Tibial nerve (tissue), 4 donors: ENCODE data around the gene LFNG. TPM values are rescaled to one million over a fixed set of nuclear protein-coding genes. Genes with fewer than 3 reads are reported as not detected.

Experiments used
- DNase-seq, 2 donors: peaks; one replicate each; pipeline ENCODE4 v3.0.0-alpha.2; 2019; ENCODE audit warnings: low spot score in 2 of 2
- H3K27ac ChIP-seq, 4 donors: fragments of 200-600 bp; sonication (generic) in 3 of 4; one replicate each; pipeline ENCODE4 v1.5.1; 2017 to 2019; ENCODE audit warnings: mild to moderate bottlenecking in 1 of 4
- H3K27me3 ChIP-seq, 2 donors: fragments of 200-600 bp; sonication (generic) in 1 of 2; one replicate each; pipeline versions ENCODE4 v1.5.1 to v1.6.0; 2017 to 2019
- H3K36me3 ChIP-seq, 3 donors: fragments of 200-600 bp; sonication (generic); one replicate each; pipeline ENCODE4 v1.5.1; 2018 to 2019
- H3K4me1 ChIP-seq, 4 donors: fragments of 200-600 bp; sonication (generic) in 3 of 4; one replicate each; pipeline ENCODE4 v1.5.1; 2017 to 2019
- H3K4me3 ChIP-seq, 4 donors: fragments of 200-600 bp; sonication (generic) in 3 of 4; one replicate each; pipeline ENCODE4 v1.5.1; 2017 to 2019; ENCODE audit warnings: mild to moderate bottlenecking in 1 of 4, moderate library complexity in 1 of 4
- H3K9me3 ChIP-seq, 4 donors: fragments of 200-600 bp; sonication (generic) in 3 of 4; one replicate each; pipeline ENCODE4 v1.5.1; 2017 to 2019
- CTCF ChIP-seq, 5 experiments: fragments of 200-600 bp in 3 of 5; fragments of 450-650 bp in 2 of 5; sonication (generic) in 3 of 5; IDR thresholded peaks; one replicate each; pipeline ENCODE4 v1.5.1; 2016 to 2019; ENCODE audit warnings: antibody characterized with exemption in 5 of 5, mild to moderate bottlenecking in 3 of 5, moderate library complexity in 2 of 5
- EP300 ChIP-seq, 2 donors: sonication (generic); formaldehyde crosslinking; IDR thresholded peaks; one replicate each; pipeline ENCODE4 v1.6.1; 2017; ENCODE audit warnings: antibody characterized with exemption in 2 of 2, mild to moderate bottlenecking in 1 of 2
- POLR2A ChIP-seq, 2 donors: fragments of 450-650 bp; IDR thresholded peaks; one replicate each; pipeline ENCODE4 v1.6.1; 2017; ENCODE audit warnings: antibody characterized with exemption in 2 of 2, mild to moderate bottlenecking in 2 of 2, moderate library complexity in 2 of 2
- whole genome bisulfite sequencing, 2 donors: methylation state at CpG; one replicate each; pipeline ENCODE4 v1.1.5; 2018; 5-methylcytosine and 5-hydroxymethylcytosine counted together
- total RNA-seq, 4 donors: library from RNA; depleted of rRNA; stranded (reverse); fragments of >200 nt; gene quantifications; one replicate each; pipeline ENCODE4 v1.1.0, GENCODE V29; 2016

Gene LFNG
- total RNA-seq, 4 donors from 2014 or later: 8.8 to 21.6 (median 11.3) TPM

- Histone ChIP-seq H3K27me3 (no peaks in the 10 kb centered on the region), H3K27ac (no peak overlapping the region), H3K9me3 (no peaks in the 10 kb centered on the region), H3K4me3 (no peak overlapping the region), H3K4me1 (peaks cover 0 to 24% (median 15%) of the 10 kb centered on the region in 4 donors), H3K36me3 (no peaks in the 10 kb centered on the region)
- no peak for DNase-seq
- TF ChIP-seq EP300 (IDR thresholded peaks at IDR 0.05) (no peak), CTCF (IDR thresholded peaks at IDR 0.05) (no peak), POLR2A (IDR thresholded peaks at IDR 0.05) (no peak)
- WGBS, 2 donors: 79 to 88% methylated on average over 12 of the region's 12 CpGs
Observed at GRCh38 chr7:2473496-2474180, 45.9 kb upstream of the LFNG start.

GRCh38 chr7:2474224-2474623 lies 45.4 kb upstream of the LFNG start:
- Histone ChIP-seq H3K4me1 (peaks cover 0 to 27% (median 18%) of the 10 kb centered on the region in 4 donors), H3K27me3 (no peaks in the 10 kb centered on the region)

GRCh38 chr7:2474813-2475677 lies 44.5 kb upstream of the LFNG start:
- Histone ChIP-seq H3K9me3 (no peaks in the 10 kb centered on the region), H3K4me3 (no peak overlapping the region), H3K27me3 (peaks cover 0 to 3% of the 10 kb centered on the region in 2 donors), H3K36me3 (no peaks in the 10 kb centered on the region), H3K27ac (no peak overlapping the region), H3K4me1 (peaks cover 0 to 35% (median 18%) of the 10 kb centered on the region in 4 donors)
- no peak for DNase-seq
- WGBS, 2 donors: 80 to 86% methylated on average over 14 to 25 of the region's 28 CpGs
- TF ChIP-seq EP300 (IDR thresholded peaks at IDR 0.05) (no peak), CTCF (IDR thresholded peaks at IDR 0.05) (no peak), POLR2A (IDR thresholded peaks at IDR 0.05) (no peak)

More at GRCh38 chr7:2474224-2474623, 45.4 kb upstream of the LFNG start:
- 68 to 76% methylated on average over 7 to 15 of the region's 15 CpGs for WGBS, 2 donors
- Histone ChIP-seq H3K36me3 (no peaks in the 10 kb centered on the region), H3K4me3 (no peak overlapping the region), H3K27ac (no peak overlapping the region), H3K9me3 (no peaks in the 10 kb centered on the region)
- no peak for TF ChIP-seq CTCF (IDR thresholded peaks at IDR 0.05)
- no peak for TF ChIP-seq EP300 (IDR thresholded peaks at IDR 0.05)
- TF ChIP-seq POLR2A (IDR thresholded peaks at IDR 0.05): no peak
- no peak for DNase-seq

- Histone ChIP-seq H3K36me3 (no peaks in the 10 kb centered on the region), H3K9me3 (no peaks in the 10 kb centered on the region), H3K27ac (no peak overlapping the region), H3K27me3 (peaks cover 0 to 9% of the 10 kb centered on the region in 2 donors), H3K4me1 (peaks cover 0 to 37% (median 18%) of the 10 kb centered on the region in 4 donors), H3K4me3 (no peak overlapping the region)
- TF ChIP-seq POLR2A (IDR thresholded peaks at IDR 0.05): no peak
- DNase-seq: no peak
- 87 to 93% methylated on average over 3 to 14 of the region's 18 CpGs for WGBS, 2 donors
Observed at GRCh38 chr7:2475678-2476015, 43.9 kb upstream of the LFNG start.

- no peak for DNase-seq
- 68 to 74% methylated on average over 7 to 9 of the region's 16 CpGs for WGBS, 2 donors
- Histone ChIP-seq H3K4me1 (peaks cover 0 to 37% (median 18%) of the 10 kb centered on the region in 4 donors), H3K27ac (no peak within 1 kb of the TSS), H3K4me3 (no peak within 1 kb of the TSS), H3K9me3 (no peaks in the 10 kb centered on the region), H3K27me3 (peaks cover 0 to 16% of the 10 kb centered on the region in 2 donors), H3K36me3 (no peaks in the 10 kb centered on the region)
- TF ChIP-seq EP300 (IDR thresholded peaks at IDR 0.05): no peak
- no peak for TF ChIP-seq POLR2A (IDR thresholded peaks at IDR 0.05)
- TF ChIP-seq CTCF (IDR thresholded peaks at IDR 0.05): no peak
Observed at GRCh38 chr7:2476298-2476697, 43.3 kb upstream of the LFNG start, which contains the start of gene GRIFIN. GRIFIN (minus strand) TSS chr7:2476398; CDS start chr7:2476383, 15 bp downstream.
